Measurements from ENCODE around the gene USP3. TPM values are rescaled to one million over a fixed set of nuclear protein-coding genes. Genes with fewer than 3 reads are reported as not detected.

Gene USP3
- total and polyA plus RNA-seq, 2 of the 13 experiments (the other 11 are each of a cell fraction or from before 2014, with no cell fraction given) = 14.3 to 61.2 TPM

- no peak for TF ChIP-seq BCLAF1 (IDR thresholded peaks at IDR 0.05)
- TF ChIP-seq ZNF318 (CRISPR knock-in tag; IDR thresholded peaks at IDR 0.05) = no peak
- no peak for TF ChIP-seq ZNF496 (CRISPR knock-in tag; IDR thresholded peaks at IDR 0.05; ENCODE audit: insufficient replicate concordance)
- TF ChIP-seq ZNF513 (CRISPR knock-in tag; conservative IDR thresholded peaks at IDR 0.05) = no peak
- no peak; the same call in 1 of the 2 replicates for TF ChIP-seq ZNF639 (CRISPR knock-in tag; conservative IDR thresholded peaks at IDR 0.05)
- peak; percentile 34; the same call in 1 of the 2 replicates for TF ChIP-seq SIX1 (CRISPR knock-in tag; IDR thresholded peaks at IDR 0.05; ENCODE audit: borderline replicate concordance)
- peak; percentile 86 for TF ChIP-seq ZNF574 (CRISPR knock-in tag; IDR thresholded peaks at IDR 0.05)
- no peak for TF ChIP-seq ZBTB2 (CRISPR knock-in tag; IDR thresholded peaks at IDR 0.05; ENCODE audit: low read depth)
These were observed 30.2 kb upstream of the USP3 start (continued) for GRCh38 chr15:63473999-63474809.

All from HepG2 (cell line).